GM20000 (cell line): ENCODE measurements around the gene TESMIN.

Experiments used
- DNase-seq: peaks from one replicate; pipeline ENCODE4 v3.0.0; 2012; ENCODE audit warnings: low spot score
- CTCF ChIP-seq: IDR thresholded peaks from 2 replicates; pipeline ENCODE4 v1.5.1; 2012; ENCODE audit warnings: mild to moderate bottlenecking, control low read depth; ENCODE audit errors: extremely low read depth, missing control alignments

Gene TESMIN

GRCh38 chr11:68710409-68710808 is 40.9 kb downstream of the TESMIN start:
- no peak for TF ChIP-seq CTCF
- DNase-seq, result no peak

DNA sequence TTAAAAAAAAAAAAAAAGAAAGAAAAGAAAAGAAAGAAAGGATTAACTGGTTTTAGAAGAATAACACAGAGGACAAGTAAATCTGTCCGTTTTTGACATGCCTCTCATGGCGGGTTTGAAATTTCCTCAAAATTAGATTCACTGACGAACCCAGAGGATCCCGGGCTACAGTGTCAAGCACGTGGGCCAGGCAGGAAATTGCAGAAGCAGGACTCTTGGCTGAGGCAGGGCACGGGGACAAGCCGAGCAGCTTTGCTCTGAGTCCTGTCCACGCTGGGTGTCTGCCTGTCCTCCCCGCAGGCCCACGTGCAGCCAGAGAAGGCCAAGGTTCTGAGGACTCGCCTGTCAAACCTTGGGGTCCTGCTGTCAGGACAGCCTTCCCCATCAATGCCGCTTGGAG is 42.3 kb downstream of the TESMIN start:
- no peak for TF ChIP-seq CTCF
- DNase-seq, result no peak

DNA sequence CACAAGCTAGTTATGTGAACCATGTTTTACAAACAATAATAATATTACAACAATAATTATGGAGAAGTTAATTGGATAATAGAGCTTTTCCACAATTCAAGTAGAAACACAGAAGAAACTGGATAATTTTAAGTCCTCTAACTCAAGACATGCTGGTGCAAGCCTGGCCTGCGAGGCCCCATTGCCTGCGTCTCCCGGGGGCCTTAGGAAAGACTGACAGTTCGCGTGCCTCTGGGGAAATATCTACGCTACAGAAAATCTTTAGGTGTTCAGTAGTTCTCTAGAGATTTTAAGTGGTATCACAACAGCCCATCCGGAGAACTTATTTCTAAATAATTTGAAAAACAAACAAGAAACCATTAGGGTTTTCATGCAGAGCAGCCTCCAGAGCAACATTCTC is 43.8 kb downstream of the TESMIN start:
- TF ChIP-seq CTCF, result no peak
- DNase-seq, result no peak

DNA sequence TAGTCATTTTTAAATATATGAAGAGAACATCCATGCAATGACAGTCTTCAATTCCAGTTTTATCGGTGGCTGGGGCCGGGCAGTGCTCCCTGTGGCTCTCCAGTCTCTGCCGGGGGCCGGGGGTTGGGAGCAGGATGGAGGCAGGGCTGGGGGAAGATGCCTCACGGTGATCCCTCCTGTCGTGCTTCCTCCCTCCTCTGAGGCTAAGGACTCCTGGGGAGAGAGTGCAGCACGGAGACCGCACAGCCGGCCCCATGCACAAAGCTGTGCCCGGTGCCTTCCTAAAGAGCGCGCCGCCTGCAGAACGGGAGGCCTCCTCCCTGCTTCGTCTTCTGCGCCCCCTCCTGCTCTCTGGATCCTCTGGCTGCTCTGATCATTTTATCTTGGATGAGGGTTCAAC is 46.4 kb downstream of the TESMIN start:
- no peak for TF ChIP-seq CTCF
- no peak for DNase-seq

GRCh38 chr11:68698993-68699392 is 52.3 kb downstream of the TESMIN start:
- no peak for TF ChIP-seq CTCF
- DNase-seq, result no peak

DNA sequence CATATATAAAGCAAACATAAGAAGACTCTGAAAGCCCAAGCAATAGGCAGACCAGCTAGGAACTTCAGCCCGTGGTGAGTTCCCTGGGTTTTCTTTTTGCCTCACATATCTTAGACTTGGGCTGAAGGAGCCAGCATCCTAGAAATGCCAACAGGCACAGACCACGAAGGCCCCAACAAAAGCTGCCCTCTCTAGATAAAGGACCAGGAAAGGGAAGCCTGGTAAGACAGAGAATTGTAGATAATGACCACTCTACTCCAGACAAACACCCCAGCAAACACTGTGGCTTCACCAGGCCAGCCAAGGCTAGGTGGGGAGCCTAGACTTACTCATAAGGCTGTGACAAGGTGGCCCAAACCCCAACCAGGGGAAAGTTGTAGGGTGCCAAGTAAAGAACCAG is 55.8 kb downstream of the TESMIN start:
- no peak for TF ChIP-seq CTCF
- no peak for DNase-seq

- TF ChIP-seq CTCF, result no peak
- DNase-seq, result no peak
Observed at GRCh38 chr11:68694431-68695297, 56.7 kb downstream of the TESMIN start.
